Heart left ventricle (tissue), 13 donors: ENCODE results near the gene TNP2.

Source experiments
- POLR2A ChIP-seq, 2 donors: fragments of 450-650 bp; IDR thresholded peaks; one replicate each; pipeline ENCODE4 v1.6.1; 2017; ENCODE audit warnings: antibody characterized with exemption in 2 of 2, mild to moderate bottlenecking in 2 of 2, moderate library complexity in 2 of 2
- TF ChIP-seq, protein P1 (sequence below), 12 donors: fragments of 200-600 bp; sonication (generic) in 4 of 12; IDR thresholded peaks; one replicate each; pipeline versions ENCODE4 v1.5.0 to v1.8.0; 2018 to 2022; ENCODE audit warnings: antibody characterized with exemption in 12 of 12, mild to moderate bottlenecking in 5 of 12
- donor health status: ischemic (EF 13 %, LVEDD 7.1; RV severe dilation, severe dysfunction).
- donor health status: DM: no; HTN: yes; CAD: no.
- donor health status: DM: no; HTN: no; CAD: no.
- donor health status: ischemic (EF 25% LVEDD 6.9; RV normal size, moderate dysfunction).
- donor health status: ischemic (EF 25% LVEDD 5.7; RV mildly dilated, moderate dysfunction).
- donor health status: ischemic (EF 35%, LVEDD 5.7; RV mildly dilated, moderate dysfunction).
- donor health status: nonischemic (EF 11% LVEDD 7.7; RV severe dilation, severe dysfunction).
- donor health status: DM: yes; HTN: yes; CAD: no.
- donor health status: PGD.
- donor health status: ischemic (EF 29% LVEDD 5.4; RV normal size, mild dysfunction).
- donor health status: nonischemic (EF 23%, LVEDD 6.1; RV moderate dilation, normal function).

- TF ChIP-seq, protein P1, sequence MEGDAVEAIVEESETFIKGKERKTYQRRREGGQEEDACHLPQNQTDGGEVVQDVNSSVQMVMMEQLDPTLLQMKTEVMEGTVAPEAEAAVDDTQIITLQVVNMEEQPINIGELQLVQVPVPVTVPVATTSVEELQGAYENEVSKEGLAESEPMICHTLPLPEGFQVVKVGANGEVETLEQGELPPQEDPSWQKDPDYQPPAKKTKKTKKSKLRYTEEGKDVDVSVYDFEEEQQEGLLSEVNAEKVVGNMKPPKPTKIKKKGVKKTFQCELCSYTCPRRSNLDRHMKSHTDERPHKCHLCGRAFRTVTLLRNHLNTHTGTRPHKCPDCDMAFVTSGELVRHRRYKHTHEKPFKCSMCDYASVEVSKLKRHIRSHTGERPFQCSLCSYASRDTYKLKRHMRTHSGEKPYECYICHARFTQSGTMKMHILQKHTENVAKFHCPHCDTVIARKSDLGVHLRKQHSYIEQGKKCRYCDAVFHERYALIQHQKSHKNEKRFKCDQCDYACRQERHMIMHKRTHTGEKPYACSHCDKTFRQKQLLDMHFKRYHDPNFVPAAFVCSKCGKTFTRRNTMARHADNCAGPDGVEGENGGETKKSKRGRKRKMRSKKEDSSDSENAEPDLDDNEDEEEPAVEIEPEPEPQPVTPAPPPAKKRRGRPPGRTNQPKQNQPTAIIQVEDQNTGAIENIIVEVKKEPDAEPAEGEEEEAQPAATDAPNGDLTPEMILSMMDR (IDR thresholded peaks at IDR 0.05): no peak
- TF ChIP-seq POLR2A (IDR thresholded peaks at IDR 0.05): no peak
Measured at GRCh38 chr16:11250091-11250785, 18.9 kb downstream of the TNP2 start.
